Measurements from ENCODE around the gene FHIT.
"Not testable (repeated sequence)": the region's sequence is repeated elsewhere in the genome, so short reads cannot be mapped to it uniquely, and the experiment has no call there.

Gene FHIT

DNA sequence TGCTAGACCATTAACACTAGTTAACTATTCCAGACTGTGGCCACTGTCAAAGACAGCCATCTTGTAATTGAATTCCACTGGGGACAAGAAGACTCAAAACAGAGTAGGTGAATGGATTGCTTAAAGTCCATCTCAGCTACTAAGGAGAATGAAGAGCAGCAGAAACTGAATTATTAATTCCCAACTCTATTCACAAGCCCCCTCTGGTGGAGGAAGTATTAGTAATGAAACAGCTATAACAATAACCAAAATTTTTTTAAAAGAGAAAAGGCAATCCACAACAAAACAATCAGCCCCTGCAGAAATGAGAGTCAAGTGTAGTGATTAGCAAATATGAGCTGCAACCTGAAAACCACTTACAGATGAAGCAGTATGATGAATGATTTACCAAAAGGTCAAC, 302.8 kb downstream of the FHIT start:
- DNase-seq (ENCODE audit: low read depth in 2 of 2, low spot score in 1 of 2), result no peak

DNA sequence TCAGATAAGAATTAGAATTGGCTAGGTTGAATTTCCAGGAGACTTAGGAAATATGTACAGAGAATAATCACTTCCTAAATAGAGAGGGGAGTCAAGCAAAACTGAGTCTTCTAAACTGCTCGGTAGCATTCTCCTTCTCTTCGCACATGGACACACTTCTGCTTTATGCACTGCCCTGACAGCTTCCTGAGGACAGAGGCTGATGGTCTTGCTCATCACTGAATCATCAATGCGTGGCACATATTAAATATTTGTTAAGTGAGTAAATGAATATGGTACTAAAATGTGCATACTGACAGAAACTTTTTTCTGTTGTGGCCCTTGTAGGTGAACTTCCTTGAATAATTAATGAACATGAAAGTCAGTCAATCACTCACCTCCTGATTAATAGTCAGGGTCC, 315.5 kb downstream of the FHIT start:
- DNase-seq (ENCODE audit: low read depth in 2 of 2, low spot score in 1 of 2), result no peak

DNA sequence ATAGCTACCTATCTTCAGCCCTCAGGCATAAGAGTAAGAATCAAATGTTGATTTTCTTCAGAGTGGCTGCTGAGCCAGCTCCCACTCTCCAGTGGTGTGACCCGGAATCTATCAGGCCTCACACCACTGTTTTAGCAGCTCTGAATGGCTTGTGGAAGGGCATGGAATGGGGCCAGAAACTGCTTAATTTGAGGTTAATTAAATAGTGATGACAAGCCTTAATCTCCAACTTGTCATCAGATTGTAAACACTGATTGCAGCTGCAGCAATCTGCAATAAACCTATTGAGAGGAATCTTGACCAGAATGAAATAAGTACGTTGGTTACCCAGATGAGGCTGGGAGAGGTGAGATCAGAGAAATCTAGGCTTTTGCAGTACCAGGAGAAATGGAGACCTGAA, 317.4 kb downstream of the FHIT start:
- no peak for DNase-seq (ENCODE audit: low read depth in 2 of 2, low spot score in 1 of 2)

DNA sequence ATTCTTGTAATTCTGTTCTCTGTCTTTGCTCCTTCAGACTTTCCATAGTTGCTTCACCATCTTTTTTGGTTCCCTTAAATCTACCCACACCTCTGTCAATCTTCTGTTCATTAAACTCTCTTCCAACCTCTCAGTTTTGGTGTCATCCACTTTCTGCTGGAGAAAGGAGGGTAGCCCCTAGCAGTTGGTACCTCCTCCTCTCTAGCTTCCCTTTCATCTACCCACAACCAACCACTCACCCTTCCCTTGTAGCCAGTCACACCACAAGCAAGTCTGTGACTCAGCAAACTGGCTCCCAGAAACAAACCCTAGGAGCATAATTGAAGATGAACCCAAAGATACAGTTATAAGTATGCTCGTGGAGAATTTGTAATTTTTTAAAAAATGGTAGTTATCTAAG, 318.6 kb downstream of the FHIT start:
- no peak for DNase-seq (ENCODE audit: low read depth in 2 of 2, low spot score in 1 of 2)

DNA sequence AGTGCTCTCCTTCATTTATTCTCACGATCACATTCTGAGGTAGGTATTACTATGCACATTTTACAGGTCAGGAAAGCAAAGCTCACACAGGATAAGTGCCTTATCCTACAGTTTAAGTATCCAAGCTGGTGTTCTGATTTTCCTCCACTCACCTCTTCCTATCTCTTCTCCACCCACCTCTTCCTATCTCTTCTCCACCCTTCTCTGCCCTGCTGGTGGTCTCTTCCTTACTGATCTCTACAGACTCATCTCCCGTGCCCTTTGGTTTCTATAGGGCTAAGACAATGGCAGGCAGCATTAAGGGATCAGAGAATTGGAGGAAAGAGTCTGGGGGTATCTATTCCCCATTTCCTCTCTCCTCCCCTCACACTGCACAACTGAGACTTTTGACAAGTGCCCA, 319.1 kb downstream of the FHIT start:
- no peak for DNase-seq (ENCODE audit: low read depth in 2 of 2, low spot score in 1 of 2)

DNA sequence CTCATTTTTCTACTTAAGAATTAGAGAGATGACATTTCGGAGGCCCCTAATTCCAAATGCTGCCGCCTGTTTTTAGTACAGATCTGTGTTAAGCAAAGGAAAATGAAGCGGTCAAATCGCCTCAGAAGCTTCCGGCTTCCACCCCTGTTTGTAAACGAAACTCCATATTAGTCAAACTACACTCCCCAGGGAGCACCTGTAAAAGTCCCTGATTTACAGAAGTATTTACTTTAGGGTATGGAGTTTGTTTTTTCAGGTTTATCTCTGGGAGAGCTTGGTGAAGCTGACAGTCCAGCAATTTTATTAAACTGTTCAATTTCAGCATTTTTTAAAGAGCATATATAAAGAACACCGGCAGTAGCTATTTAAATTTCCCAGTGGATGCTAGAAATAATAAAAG, 319.8 kb downstream of the FHIT start:
- no peak for DNase-seq (ENCODE audit: low read depth in 2 of 2, low spot score in 1 of 2)

DNA sequence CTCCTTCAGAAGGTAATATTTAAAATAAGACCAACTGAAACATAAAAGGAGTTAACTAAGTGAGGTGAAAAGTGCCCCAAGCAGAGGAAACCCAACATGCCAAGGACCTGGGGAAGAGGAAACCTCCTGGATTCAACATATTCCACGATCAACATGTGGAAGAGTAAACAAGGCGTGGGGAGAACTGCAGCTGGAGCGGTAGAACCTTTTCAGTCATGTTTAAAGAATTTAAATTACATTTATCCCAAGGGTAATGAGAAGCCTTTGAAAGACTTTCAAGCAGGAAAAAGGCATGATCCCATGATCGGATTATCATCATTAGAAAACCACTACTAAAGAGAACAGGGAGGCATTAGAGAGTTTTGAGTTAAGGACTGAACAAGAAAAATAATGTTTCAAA, 330.7 kb downstream of the FHIT start:
- DNase-seq (ENCODE audit: low read depth in 2 of 2, low spot score in 1 of 2), result no peak

DNA sequence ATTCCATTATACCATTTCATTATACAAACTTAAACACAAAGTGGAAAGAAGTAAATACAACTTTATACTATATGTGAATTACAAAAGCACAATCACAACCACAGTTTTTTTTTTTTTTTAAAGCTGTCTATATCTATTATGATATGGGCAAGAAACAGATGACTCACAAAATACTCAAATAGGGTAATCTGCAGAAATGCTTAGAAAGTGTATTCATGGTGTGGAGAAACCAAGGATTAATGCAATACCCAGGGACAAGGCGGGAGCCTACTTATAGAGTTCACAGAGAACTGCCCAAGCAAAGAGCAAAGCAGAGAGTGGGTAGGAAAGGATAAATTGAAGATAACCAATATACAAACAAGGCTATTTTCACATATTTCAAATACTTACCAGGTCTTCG, 332.0 kb downstream of the FHIT start:
- no peak for DNase-seq (ENCODE audit: low read depth in 2 of 2, low spot score in 1 of 2)

DNA sequence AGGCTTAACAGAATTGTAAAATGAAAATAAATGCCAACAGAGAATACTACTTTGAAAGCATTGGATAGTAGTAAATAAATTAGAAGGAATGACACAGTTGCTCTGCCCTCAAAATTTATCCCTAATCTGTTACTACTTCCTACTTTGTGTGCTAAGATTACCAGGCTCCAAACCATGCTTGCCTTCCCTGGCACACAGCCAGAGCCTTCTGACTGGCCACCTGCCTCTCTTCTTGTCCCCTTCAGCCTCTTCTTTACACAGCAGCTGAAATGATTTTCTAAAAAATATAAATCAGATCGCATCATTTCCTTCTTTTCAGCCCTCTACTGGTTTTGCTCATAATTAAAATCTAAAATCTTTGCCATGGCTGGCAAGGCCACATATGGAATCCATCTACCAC, 334.1 kb downstream of the FHIT start:
- no peak for DNase-seq (ENCODE audit: low read depth in 2 of 2, low spot score in 1 of 2)

DNA sequence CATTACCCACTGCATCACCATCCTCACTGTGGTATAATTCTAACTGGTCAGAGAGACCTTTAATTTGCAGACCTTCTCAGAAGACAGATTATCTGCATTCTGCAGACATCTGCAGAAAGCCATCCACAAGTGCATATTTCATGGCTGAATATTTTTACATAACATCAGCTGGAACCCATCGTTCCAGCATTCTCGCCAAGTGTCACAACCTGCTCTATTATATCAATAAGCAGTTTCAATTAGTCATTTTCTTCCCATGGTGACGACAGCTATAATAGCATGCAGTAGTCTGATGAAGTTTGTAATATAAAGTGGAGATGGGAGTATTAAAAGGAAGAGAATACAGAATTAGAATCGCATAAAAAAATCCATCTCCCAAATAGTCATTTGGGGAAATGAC, 334.7 kb downstream of the FHIT start:
- no peak for DNase-seq (ENCODE audit: low read depth in 2 of 2, low spot score in 1 of 2)

DNA sequence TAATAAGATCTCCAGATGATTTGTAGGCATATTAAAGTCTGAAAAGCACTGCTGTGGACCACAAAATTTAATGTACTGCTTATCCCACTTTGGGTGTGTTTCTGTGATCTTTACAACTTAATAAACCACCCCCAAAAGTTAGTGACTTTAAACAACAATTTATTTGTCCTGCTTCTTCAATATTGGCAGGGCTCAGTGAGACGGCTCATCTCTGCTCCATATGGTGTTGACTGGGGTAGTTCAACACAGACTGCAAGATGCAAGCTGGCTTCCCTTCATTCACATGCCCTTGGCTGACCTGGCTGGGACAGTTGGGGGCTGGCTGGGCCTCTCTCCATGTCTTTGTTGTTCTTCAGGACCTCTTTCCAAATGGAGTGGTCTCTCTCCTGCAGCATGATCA, 337.8 kb downstream of the FHIT start:
- no peak for DNase-seq (ENCODE audit: low read depth in 2 of 2, low spot score in 1 of 2)

DNA sequence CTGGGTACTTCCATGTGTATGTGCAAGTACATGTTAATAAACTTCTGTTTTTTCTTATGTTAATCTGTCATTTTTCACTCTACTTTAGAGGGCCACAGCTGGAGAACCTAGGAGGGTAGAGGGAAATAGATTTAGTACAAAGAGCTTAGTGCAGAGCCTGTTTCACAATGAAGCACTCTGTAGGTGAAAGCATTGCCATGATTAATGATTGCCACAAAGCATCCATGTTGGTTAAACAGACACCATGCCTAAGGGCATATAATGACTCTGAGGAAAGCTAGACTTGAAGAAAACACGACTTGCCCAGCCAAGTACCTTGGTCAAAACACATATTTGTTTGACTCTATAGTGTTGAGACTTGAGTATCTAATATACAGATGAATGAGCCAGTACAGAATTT, 338.4 kb downstream of the FHIT start:
- DNase-seq (ENCODE audit: low read depth in 2 of 2, low spot score in 1 of 2), result no peak

DNA sequence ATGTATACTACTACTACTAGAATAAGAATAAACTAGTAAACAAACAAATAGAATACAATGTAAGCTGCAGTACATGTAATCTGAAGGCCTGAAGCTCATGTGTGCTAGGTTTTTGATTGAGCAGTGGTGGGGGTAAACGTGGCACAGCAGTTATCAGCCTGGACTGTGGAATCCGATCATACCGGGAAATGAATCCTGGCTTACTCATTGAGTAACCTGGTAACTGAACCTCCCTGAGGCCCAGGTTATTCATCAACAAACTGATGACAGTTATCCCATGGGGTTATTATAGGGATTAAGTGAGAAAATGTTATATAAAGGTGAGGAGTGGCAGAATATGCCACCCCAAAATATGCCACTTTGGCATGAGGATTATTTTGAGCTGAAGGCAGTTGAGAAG, 339.1 kb downstream of the FHIT start:
- no peak for DNase-seq (ENCODE audit: low read depth in 2 of 2, low spot score in 1 of 2)

DNA sequence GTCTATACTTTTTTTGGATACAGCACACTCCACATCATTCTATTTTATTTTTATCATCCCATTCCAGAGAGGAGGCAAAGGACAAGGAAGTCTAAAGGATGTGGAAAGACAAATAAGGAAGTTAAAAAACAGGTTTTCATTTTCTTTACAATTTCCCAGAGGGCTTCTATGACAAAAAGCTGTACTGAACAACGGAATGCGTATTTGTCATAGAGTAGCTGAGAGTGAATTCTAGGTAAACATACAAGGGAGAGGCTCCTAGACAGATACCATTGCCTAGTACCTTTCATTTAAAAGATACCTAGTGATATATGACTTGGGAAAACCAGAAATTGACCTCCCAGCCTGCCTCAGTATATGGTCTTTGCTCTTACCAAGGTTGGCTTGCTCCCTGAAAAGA, 341.7 kb downstream of the FHIT start:
- no peak for DNase-seq (ENCODE audit: low read depth in 2 of 2, low spot score in 1 of 2)

DNA sequence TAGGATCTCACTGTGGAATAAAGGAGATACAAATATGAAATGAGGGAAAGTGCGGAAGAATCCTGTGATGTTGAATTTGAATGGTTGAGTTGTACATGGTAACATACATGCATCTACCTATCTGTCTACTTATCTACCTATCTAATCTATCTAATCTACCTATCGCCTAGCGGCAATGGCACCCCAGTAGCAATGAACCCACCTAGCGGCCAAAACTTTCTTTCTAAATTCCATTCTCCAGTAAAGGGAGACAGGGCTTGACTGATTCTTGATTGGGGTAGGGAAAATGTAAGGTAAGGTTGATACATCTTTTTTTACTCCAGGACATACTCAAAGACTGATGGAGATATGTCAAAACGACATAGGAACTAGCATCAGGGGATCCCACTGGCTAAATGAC, 345.0 kb downstream of the FHIT start:
- DNase-seq (ENCODE audit: low read depth in 2 of 2, low spot score in 1 of 2), result no peak

DNA sequence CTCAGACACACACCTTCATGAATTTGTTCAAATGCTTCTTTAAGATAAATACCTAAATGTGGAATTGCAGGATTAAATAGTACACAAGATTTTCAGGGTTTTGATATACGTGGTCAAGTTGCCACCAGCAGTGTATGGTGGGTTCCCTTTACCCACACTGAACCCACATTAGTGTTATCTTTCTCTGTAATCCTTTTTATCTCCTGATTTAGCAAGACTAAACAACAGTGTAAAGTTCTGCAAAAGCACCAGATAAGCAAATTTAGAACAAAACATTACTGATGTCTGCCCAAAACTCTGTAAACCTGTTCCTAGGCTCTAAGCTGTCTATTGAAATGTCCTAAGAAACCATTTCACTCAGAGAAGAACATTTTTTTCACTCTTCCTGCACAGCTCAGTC, 352.9 kb downstream of the FHIT start:
- DNase-seq (ENCODE audit: low read depth in 2 of 2, low spot score in 1 of 2), result no peak

DNA sequence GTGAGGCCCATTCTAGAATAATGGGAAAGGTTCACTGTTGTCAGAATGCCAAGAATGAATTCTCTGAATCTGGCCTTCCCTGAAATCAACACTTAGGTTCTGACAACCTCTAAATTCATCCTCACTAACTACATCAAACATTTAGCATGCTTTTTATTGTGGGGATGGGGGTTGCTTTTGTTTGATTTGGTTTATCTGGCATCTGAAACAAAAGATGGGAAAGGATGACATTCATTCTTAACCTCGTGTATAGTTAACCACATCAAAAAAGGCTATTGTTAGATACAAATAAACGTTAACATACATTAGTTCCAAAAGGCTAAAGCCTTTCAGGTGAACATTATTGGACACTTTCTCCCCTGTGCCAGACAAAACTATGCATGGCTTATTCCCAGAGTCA, 357.3 kb downstream of the FHIT start:
- DNase-seq (ENCODE audit: low read depth in 2 of 2, low spot score in 1 of 2), result no peak

DNA sequence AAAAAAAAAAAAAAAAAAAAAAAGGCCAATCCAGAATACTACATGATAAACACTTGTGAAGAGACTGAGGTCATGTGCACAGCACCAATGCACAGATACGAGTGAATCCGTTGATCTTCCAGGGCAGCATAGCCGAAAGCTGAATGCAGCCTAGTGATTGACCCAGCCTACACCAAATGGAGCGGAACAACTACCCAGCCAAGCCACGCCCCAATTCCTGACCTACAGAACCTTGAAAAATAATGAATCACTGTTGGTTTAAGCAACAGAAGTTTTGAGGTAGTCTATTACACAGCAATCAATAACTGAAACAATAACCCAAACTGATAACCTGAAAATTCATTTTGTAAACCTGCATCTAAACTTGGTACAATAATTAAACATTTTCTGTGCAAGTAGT, 361.0 kb downstream of the FHIT start:
- no peak for DNase-seq (ENCODE audit: low read depth in 2 of 2, low spot score in 1 of 2)

DNA sequence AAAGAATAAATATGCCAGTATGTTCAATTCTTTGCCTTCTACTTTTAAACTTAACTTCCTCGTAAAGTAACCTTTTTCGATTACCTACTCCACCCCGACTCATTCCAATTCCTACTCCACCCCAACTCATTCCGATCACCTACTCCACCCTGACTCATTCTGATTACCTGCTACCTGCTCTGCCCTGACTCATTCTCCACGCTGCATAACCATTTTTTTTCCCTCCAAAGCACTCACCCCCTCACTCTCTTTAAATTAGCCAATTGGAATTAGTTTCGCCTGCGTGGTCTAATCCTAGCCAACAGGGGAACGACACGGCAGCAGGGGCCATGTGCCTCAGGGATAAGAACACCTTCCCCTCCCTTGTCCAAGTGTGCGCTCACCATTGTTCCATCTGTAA, 362.3 kb downstream of the FHIT start:
- DNase-seq (ENCODE audit: low read depth in 2 of 2, low spot score in 1 of 2), result not testable (repeated sequence)

DNA sequence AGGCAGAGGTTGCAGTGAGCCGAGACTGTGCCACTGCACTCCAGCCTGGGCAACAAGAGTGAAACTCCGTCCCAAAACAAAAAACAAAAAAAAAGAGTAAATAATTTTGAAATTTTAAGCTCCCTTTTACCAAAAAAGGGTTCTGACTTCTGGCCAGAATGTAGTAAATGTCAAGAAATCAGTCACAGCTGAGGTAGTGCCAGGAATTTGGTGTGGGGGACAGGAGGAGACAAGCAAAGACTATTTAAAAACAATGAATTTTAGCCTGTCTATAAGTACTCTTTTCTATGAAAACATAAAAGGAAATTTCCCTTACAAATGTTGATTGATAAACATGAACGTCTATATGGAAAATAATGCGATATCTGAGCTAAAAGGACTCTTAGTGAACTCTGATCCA, 363.7 kb downstream of the FHIT start:
- DNase-seq (ENCODE audit: low read depth in 2 of 2, low spot score in 1 of 2), result no peak

DNA sequence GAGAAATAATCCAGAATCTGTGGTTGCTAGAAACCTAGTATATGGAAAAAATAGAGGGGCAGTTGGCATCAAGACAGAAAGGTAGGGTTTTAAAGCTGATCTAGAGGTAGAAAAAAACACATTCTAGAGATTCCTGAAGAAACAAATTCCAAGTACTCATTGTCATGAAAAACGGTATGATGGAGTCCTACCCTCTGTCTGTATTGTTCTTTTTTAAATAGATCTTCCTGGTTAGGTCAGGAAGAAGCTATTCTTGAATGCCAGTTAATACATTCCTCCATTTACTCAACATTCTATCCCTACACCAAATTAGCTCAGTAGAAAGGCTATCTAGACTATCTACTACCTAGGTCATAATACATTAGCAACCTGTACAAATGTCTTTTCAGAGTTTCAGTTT, 364.7 kb downstream of the FHIT start:
- no peak for DNase-seq (ENCODE audit: low read depth in 2 of 2, low spot score in 1 of 2)

DNA sequence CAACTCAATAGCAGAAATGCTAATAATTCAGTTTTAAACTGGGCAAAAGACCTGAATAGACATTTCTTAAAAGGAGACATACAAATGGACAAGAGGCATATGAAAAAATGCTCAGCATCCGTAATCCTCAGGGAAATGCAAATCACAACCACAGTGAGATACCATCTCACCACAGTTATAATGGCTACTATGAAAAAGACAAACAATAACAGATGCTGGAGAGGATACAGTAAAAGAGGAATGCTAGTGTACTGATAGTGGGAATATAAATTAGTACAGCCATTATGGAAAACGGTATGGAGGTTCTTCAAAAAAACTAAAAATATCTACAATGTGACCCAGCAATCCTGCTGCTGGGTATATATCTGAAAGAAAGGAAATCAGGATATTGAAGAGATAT, 367.2 kb downstream of the FHIT start:
- DNase-seq (ENCODE audit: low read depth in 2 of 2, low spot score in 1 of 2), result no peak

DNA sequence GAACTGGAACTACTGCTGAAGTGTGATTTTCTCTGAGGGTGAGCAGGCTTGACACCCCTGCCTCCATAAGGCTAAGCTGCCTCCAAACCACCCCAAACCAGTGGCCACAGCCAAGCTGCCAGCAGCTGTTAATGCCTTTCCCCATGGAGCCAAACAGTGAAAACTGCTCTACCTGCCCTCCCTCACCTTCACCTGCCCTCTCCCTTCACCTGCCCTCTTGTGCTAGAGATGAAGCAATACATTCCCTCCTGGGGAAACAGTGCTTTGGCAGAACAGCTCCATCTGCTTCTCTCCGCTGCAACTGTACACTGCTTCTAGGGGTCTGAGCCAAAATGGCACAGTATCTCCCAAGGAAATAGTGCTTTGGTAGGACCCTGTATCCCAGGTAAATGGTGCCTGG, 374.1 kb downstream of the FHIT start:
- no peak for DNase-seq (ENCODE audit: low read depth in 2 of 2, low spot score in 1 of 2)

DNA sequence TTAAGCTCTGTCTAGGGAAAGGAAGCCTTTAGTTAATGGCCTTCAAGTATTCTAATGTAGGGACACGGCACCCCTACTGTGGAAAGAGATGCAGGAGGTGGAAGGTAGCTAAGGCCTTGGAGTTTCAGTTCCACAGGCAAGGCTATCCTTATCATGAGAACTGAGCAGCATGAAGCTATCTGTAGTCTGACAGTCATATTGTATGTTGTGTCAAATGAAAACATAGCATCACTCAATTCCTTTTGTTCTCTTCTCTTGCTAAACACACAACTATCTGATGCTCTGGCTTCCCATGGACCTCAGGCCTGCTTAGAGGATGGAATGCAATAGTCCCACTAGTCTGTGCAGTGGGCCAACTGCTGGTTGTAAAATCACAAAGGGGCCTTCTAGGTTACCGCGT, 380.9 kb downstream of the FHIT start:
- no peak for DNase-seq (ENCODE audit: low read depth in 2 of 2, low spot score in 1 of 2)

All from stimulated activated CD8-positive, alpha-beta memory T cell treated with anti-CD3 and anti-CD28 coated beads, Interleukin-4, amount 100 ng/mL, for 1 hour (primary cell).